ENCODE data around the gene NCAPD3. TPM values are rescaled to one million over a fixed set of nuclear protein-coding genes. Genes with fewer than 3 reads are reported as not detected.

Gene NCAPD3
- total and polyA plus RNA-seq, 9 of the 15 experiments (the other 6 are each of a cell fraction or from before 2014, with no cell fraction given): 23.6 to 80.6 (median 58.6) TPM

GRCh38 chr11:134155456-134155855 lies 68.3 kb downstream of the NCAPD3 start (continued):
- TF ChIP-seq ID3 (CRISPR knock-in tag; IDR thresholded peaks at IDR 0.05) (no peak), ID3 (tag; IDR thresholded peaks at IDR 0.05) (no peak), AFF4 (CRISPR knock-in tag; IDR thresholded peaks at IDR 0.05) (no peak)

- Histone ChIP-seq H3K4me2 (ENCODE audit: insufficient read depth, low read length) (no peak overlapping the region), H2AFZ (ENCODE audit: low read depth, low read length) (no peak overlapping the region), H3K9me1 (ENCODE audit: control insufficient read depth, insufficient read depth, low read length) (no peaks in the 10 kb centered on the region), H3K27me3 (ENCODE audit: control insufficient read depth in 2 of 2, insufficient read depth in 2 of 2, low read length in 2 of 2) (no peaks in the 10 kb centered on the region), H3K27ac (ENCODE audit: extremely low read depth, low read depth, low read length) (no peak overlapping the region), H3K9ac (ENCODE audit: insufficient read depth in 1 of 2, low read depth in 2 of 2, low read length in 2 of 2) (no peak overlapping the region), H4K20me1 (replicated peaks; ENCODE audit: control insufficient read depth, insufficient read depth, low read length) (0 out of 2 replicates have a peak, but pooled peaks cover 3% of the 10 kb centered on the region), H3K36me3 (ENCODE audit: control insufficient read depth, insufficient read depth, low read length) (peaks cover 95% of the 10 kb centered on the region), H3K79me2 (ENCODE audit: control insufficient read depth, insufficient read depth, low read length) (no peaks in the 10 kb centered on the region), H3K4me1 (replicated peaks in 1 of 2; ENCODE audit: control insufficient read depth in 2 of 2, insufficient read depth in 2 of 2, low read length in 2 of 2) (no peaks in the 10 kb centered on the region), H3K4me3 (no peak overlapping the region), H3K9me3 (replicated peaks; ENCODE audit: control insufficient read depth, insufficient read depth, low read depth, low read length) (no peaks in the 10 kb centered on the region)
- DNase-seq (ENCODE audit: extremely low read depth in 1 of 4, low spot score in 3 of 4): no peak
- ATAC-seq: no peak
- intact Hi-C loops (cut with micrococcal nuclease) (no loop called here), in situ Hi-C loops (cut with MboI) (no loop called here)
- CTCF ChIA-PET (ENCODE audit: low intra/inter-chr PET ratio): no interaction called here
- POLR2A ChIA-PET: interaction anchor here (0.6 kb wide), 1 partner anchor 971 kb away, joined by 4 read pairs; no protein-coding TSS in a partner anchor
- WGBS (ENCODE audit: insufficient coverage, low coverage, missing lambda C conversion rate): 94% methylated on average over 7 of the region's 11 CpGs
- TF ChIP-seq TAF1 (IDR thresholded peaks at IDR 0.05; ENCODE audit: control insufficient read depth, extremely low read depth, insufficient read depth, low read length, severe bottlenecking) (no peak), THRA (IDR thresholded peaks at IDR 0.05) (no peak), ZNF212 (CRISPR knock-in tag; IDR thresholded peaks at IDR 0.05) (no peak), SIN3B (IDR thresholded peaks at IDR 0.05; ENCODE audit: low read depth) (no peak), KHSRP (IDR thresholded peaks at IDR 0.05) (no peak), MEF2A (IDR thresholded peaks at IDR 0.05; ENCODE audit: control insufficient read depth, low read depth, low read length) (no peak), ZFP91 (CRISPR knock-in tag; IDR thresholded peaks at IDR 0.05) (no peak)
- no TSS peak for BruUV-seq (replicated peaks)
- no peak for FAIRE-seq
Measured at GRCh38 chr11:134154441-134154840, 69.3 kb downstream of the NCAPD3 start.
